Measurements from ENCODE around the gene NFATC4. TPM values are rescaled to one million over a fixed set of nuclear protein-coding genes. Genes with fewer than 3 reads are reported as not detected.
A peak's percentile ranks its signal among the peaks of the same experiment; 100 is the strongest.

NFATC4 gene
- total RNA-seq, 1 experiment from 2014 or later: 7.6 TPM

DNA sequence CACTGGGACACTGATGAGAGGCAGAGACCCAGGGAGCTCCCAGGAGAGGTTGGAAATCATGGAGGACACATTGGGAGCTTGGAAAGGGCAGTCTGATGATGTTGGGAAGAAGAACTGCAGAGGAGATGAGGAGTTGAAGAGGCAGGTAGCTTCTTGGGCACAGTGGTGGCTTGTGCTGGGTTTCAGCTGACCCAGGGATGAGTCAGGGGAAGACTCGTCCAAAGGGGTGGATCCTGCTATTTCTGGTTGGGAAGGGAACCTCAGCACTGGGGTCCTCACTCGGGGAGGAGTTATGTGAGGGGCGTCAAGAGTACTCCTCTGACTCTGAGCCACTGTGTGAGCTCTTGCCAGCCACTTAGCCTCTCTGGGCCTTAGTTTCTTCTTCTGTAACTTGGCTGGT, 44.6 kb upstream of the NFATC4 start (continued):
- no peak for TF ChIP-seq REST (IDR thresholded peaks at IDR 0.05; ENCODE audit: low read depth)
- TF ChIP-seq YY1 (IDR thresholded peaks at IDR 0.05; ENCODE audit: extremely low read depth, insufficient replicate concordance, low read depth, low read length): no peak
- no peak for TF ChIP-seq RAD21 (IDR thresholded peaks at IDR 0.05; ENCODE audit: low read depth)
- no peak for TF ChIP-seq ELF1 (IDR thresholded peaks at IDR 0.05; ENCODE audit: borderline replicate concordance, low read depth)

- Histone ChIP-seq H3K27me3 (ENCODE audit: insufficient read depth, low read length) (0 out of 2 replicates have a peak, but pooled peaks cover 4% of the 10 kb centered on the region), H3K9ac (ENCODE audit: low read length) (no peak overlapping the region), H3K27ac (ENCODE audit: low read depth, low read length) (no peak overlapping the region), H3K4me3 (replicated peaks in 1 of 2; ENCODE audit: low read depth in 1 of 2, low read length in 2 of 2) (no peak overlapping the region), H4K20me1 (ENCODE audit: insufficient read depth) (no peaks in the 10 kb centered on the region), H3K4me1 (ENCODE audit: control insufficient read depth in 1 of 2, insufficient read depth in 2 of 2, low read length in 2 of 2) (no peaks in the 10 kb centered on the region), H2AFZ (ENCODE audit: low read depth, low read length, poor library complexity, severe bottlenecking) (no peak overlapping the region), H3K9me2 (ENCODE audit: insufficient read depth) (no peaks in the 10 kb centered on the region), H3K79me2 (ENCODE audit: insufficient read depth, low read length) (no peaks in the 10 kb centered on the region), H3K4me2 (ENCODE audit: low read length) (no peak overlapping the region), H3K36me3 (ENCODE audit: control insufficient read depth in 1 of 2, insufficient read depth in 2 of 2, low read length in 2 of 2) (no peaks in the 10 kb centered on the region), H3K9me3 (ENCODE audit: control insufficient read depth in 1 of 2, insufficient read depth in 1 of 2, low read depth in 1 of 2, low read length in 2 of 2) (no peaks in the 10 kb centered on the region)
- POLR2A ChIA-PET: no interaction called here
- ATAC-seq (peak; percentile 43), DNase-seq (ENCODE audit: low read depth, low spot score) (no peak)
- intact Hi-C loops (cut with micrococcal nuclease): no loop called here
- CTCF ChIA-PET: interaction anchor here (4.3 kb wide), 1 partner anchor 108 kb away, joined by 28 read pairs; no protein-coding TSS in a partner anchor
- BruUV-seq (replicated peaks): no TSS peak
- RAD21 ChIA-PET (ENCODE audit: low non-redundant PET in 1 of 2, low total read pairs in 2 of 2, uncharacterized antibody in 2 of 2, unreplicated experiment in 2 of 2): no interaction called here
- TF ChIP-seq, protein P1, sequence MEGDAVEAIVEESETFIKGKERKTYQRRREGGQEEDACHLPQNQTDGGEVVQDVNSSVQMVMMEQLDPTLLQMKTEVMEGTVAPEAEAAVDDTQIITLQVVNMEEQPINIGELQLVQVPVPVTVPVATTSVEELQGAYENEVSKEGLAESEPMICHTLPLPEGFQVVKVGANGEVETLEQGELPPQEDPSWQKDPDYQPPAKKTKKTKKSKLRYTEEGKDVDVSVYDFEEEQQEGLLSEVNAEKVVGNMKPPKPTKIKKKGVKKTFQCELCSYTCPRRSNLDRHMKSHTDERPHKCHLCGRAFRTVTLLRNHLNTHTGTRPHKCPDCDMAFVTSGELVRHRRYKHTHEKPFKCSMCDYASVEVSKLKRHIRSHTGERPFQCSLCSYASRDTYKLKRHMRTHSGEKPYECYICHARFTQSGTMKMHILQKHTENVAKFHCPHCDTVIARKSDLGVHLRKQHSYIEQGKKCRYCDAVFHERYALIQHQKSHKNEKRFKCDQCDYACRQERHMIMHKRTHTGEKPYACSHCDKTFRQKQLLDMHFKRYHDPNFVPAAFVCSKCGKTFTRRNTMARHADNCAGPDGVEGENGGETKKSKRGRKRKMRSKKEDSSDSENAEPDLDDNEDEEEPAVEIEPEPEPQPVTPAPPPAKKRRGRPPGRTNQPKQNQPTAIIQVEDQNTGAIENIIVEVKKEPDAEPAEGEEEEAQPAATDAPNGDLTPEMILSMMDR (IDR thresholded peaks at IDR 0.05 in 2 of 3, conservative IDR thresholded peaks at IDR 0.05 in 1 of 3; ENCODE audit: borderline replicate concordance in 1 of 3, insufficient read depth in 1 of 3, low read depth in 2 of 3, low read length in 2 of 3): no peak
- TF ChIP-seq POLR2AphosphoS5 (IDR thresholded peaks at IDR 0.05; ENCODE audit: low read depth, low read length) (no peak), FOSL1 (IDR thresholded peaks at IDR 0.05; ENCODE audit: low read depth) (no peak), REST (IDR thresholded peaks at IDR 0.05; ENCODE audit: low read depth) (no peak), ZNF274 (IDR thresholded peaks at IDR 0.05; ENCODE audit: low read depth, low read length) (no peak), EZH2phosphoT487 (IDR thresholded peaks at IDR 0.05; ENCODE audit: borderline replicate concordance) (no peak), SP1 (IDR thresholded peaks at IDR 0.05; ENCODE audit: low read depth) (no peak), JUND (IDR thresholded peaks at IDR 0.05) (no peak), EZH2 (IDR thresholded peaks at IDR 0.05) (no peak), SRF (IDR thresholded peaks at IDR 0.05; ENCODE audit: low read depth) (no peak)
- TF ChIP-seq, protein P2, sequence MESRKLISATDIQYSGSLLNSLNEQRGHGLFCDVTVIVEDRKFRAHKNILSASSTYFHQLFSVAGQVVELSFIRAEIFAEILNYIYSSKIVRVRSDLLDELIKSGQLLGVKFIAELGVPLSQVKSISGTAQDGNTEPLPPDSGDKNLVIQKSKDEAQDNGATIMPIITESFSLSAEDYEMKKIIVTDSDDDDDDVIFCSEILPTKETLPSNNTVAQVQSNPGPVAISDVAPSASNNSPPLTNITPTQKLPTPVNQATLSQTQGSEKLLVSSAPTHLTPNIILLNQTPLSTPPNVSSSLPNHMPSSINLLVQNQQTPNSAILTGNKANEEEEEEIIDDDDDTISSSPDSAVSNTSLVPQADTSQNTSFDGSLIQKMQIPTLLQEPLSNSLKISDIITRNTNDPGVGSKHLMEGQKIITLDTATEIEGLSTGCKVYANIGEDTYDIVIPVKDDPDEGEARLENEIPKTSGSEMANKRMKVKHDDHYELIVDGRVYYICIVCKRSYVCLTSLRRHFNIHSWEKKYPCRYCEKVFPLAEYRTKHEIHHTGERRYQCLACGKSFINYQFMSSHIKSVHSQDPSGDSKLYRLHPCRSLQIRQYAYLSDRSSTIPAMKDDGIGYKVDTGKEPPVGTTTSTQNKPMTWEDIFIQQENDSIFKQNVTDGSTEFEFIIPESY (IDR thresholded peaks at IDR 0.05; ENCODE audit: extremely low read depth, insufficient replicate concordance, low read length): no peak
These were observed 44.0 kb upstream of the NFATC4 start for GRCh38 chr14:24324024-24324423.
